HCT116 (cell line): ENCODE measurements around the gene SMARCA2. TPM values are rescaled to one million over a fixed set of nuclear protein-coding genes. Genes with fewer than 3 reads are reported as not detected.

Source experiments
- ATAC-seq: fragments of 200-7000 bp; cut with Tn5 transposase; 2 replicates; pipeline ENCODE4 v1.9.1; 2020; ENCODE audit warnings: mild to moderate bottlenecking, moderate library complexity
- BruUV-seq: library from RNA; stranded (reverse); fragments of 400-500 nt; replicated peaks from 2 replicates; lab custom pipeline; 2021; lab: Mats Ljungman, UMichigan
- CTCF ChIA-PET: fragments of 300-600 bp; sonication (Branson Sonifier 250); formaldehyde crosslinking; loops from one replicate; lab custom pipeline; 2021; ENCODE audit warnings: antibody characterized with exemption; lab: Charles Lee
- POLR2A ChIA-PET: fragments of 300-600, 350-600 bp; sonication (Branson Sonifier 250); formaldehyde crosslinking; loops from one replicate; lab custom pipeline; 2021; ENCODE audit warnings: antibody characterized with exemption; lab: Charles Lee
- RAD21 ChIA-PET, 2 experiments: fragments of 300-600 bp; sonication (Branson Sonifier 250); formaldehyde crosslinking; loops; one replicate each; lab custom pipeline; 2023; ENCODE audit warnings: low total read pairs in 2 of 2; ENCODE audit not compliant: uncharacterized antibody in 2 of 2, unreplicated experiment in 2 of 2, low non-redundant PET in 1 of 2; lab: Charles Lee
- DNase-seq: peaks from one replicate; pipeline ENCODE4 v3.0.0-alpha.2; 2010; ENCODE audit warnings: low read depth, low spot score
- H2AFZ ChIP-seq: fragments of 200-600 bp; shearing (Covaris generic), sonication (generic); 2 replicates; pipeline ENCODE4 v1.6.1; 2017; ENCODE audit warnings: low read depth, mixed run types, mixed read lengths, antibody characterized with exemption, low read length; ENCODE audit not compliant: poor library complexity, severe bottlenecking
- H3K27ac ChIP-seq: 2 replicates; pipeline ENCODE4 v1.5.1; 2012; ENCODE audit warnings: low read depth, low read length
- H3K27me3 ChIP-seq: fragments of 200-600 bp; sonication (generic); 2 replicates; pipeline ENCODE4 v1.6.1; 2016; ENCODE audit warnings: mixed run types, low read length, mixed read lengths; ENCODE audit not compliant: insufficient read depth
- H3K36me3 ChIP-seq, 2 experiments: fragments of 200-500 bp in 1 of 2; fragments of 200-600 bp in 1 of 2; sonication (Bioruptor generic) in 1 of 2; sonication (generic) in 1 of 2; 2 replicates each; pipeline versions ENCODE4 v1.5.1 to v1.6.1; 2014 to 2016; ENCODE audit warnings: low read length in 2 of 2, inconsistent platforms in 1 of 2, mixed read lengths in 1 of 2, mixed run types in 1 of 2; ENCODE audit not compliant: insufficient read depth in 2 of 2, control insufficient read depth in 1 of 2
- H3K4me1 ChIP-seq, 2 experiments: fragments of 200-600 bp in 1 of 2; sonication (generic) in 1 of 2; 2 replicates each; pipeline versions ENCODE4 v1.5.1 to v1.6.1; 2012 to 2017; ENCODE audit warnings: low read length in 2 of 2, inconsistent platforms in 1 of 2, mild to moderate bottlenecking in 1 of 2, mixed read lengths in 1 of 2, mixed run types in 1 of 2, moderate library complexity in 1 of 2; ENCODE audit not compliant: insufficient read depth in 2 of 2, control insufficient read depth in 1 of 2
- H3K4me2 ChIP-seq: fragments of 200-600 bp; sonication (generic); 2 replicates; pipeline ENCODE4 v1.6.1; 2017; ENCODE audit warnings: mixed run types, low read length, mixed read lengths
- H3K4me3 ChIP-seq, 2 experiments: fragments of 200-600 bp in 1 of 2; sonication (generic) in 1 of 2; replicated peaks in 1 of 2; 2 replicates each; pipeline ENCODE4 v1.5.1; 2011 to 2016; ENCODE audit warnings: low read length in 2 of 2, control low read depth in 1 of 2, low read depth in 1 of 2, mild to moderate bottlenecking in 1 of 2, mixed read lengths in 1 of 2, mixed run types in 1 of 2
- H3K79me2 ChIP-seq: fragments of 200-600 bp; sonication (generic); 2 replicates; pipeline ENCODE4 v1.6.1; 2017; ENCODE audit warnings: mild to moderate bottlenecking, mixed run types, low read length, moderate library complexity, mixed read lengths; ENCODE audit not compliant: insufficient read depth
- H3K9ac ChIP-seq: fragments of 200-600 bp; sonication (generic); 2 replicates; pipeline ENCODE4 v1.6.1; 2016; ENCODE audit warnings: low read length, mixed read lengths
- H3K9me2 ChIP-seq: fragments of 200-600 bp; sonication (generic), shearing (Covaris generic); 2 replicates; pipeline ENCODE4 v1.6.1; 2017; ENCODE audit warnings: mixed run types, mild to moderate bottlenecking, moderate library complexity; ENCODE audit not compliant: insufficient read depth
- H3K9me3 ChIP-seq, 2 experiments: fragments of 200-500 bp in 1 of 2; fragments of 200-600 bp in 1 of 2; sonication (Bioruptor generic) in 1 of 2; sonication (generic) in 1 of 2; 2 replicates each; pipeline ENCODE4 v1.6.1; 2014 to 2017; ENCODE audit warnings: low read length in 2 of 2, mixed read lengths in 2 of 2, inconsistent platforms in 1 of 2, low read depth in 1 of 2, mild to moderate bottlenecking in 1 of 2, mixed run types in 1 of 2, moderate library complexity in 1 of 2; ENCODE audit not compliant: control insufficient read depth in 1 of 2, insufficient read depth in 1 of 2
- H4K20me1 ChIP-seq: fragments of 200-600 bp; sonication (generic), shearing (Covaris generic); 2 replicates; pipeline ENCODE4 v1.6.1; 2017; ENCODE audit warnings: mixed run types, mild to moderate bottlenecking, moderate library complexity; ENCODE audit not compliant: insufficient read depth
- EZH2 ChIP-seq: fragments of 200-600 bp; sonication (generic); IDR thresholded peaks from 2 replicates; pipeline ENCODE4 v1.6.1; 2017; ENCODE audit warnings: antibody characterized with exemption, mixed run types
- JUND ChIP-seq: IDR thresholded peaks from 2 replicates; pipeline ENCODE4 v1.6.1; 2012
- POLR2AphosphoS5 ChIP-seq: IDR thresholded peaks from 2 replicates; pipeline ENCODE4 v1.6.1; 2011; ENCODE audit warnings: mild to moderate bottlenecking, low read depth, low read length, moderate library complexity
- RAD21 ChIP-seq: IDR thresholded peaks from 2 replicates; pipeline ENCODE4 v1.6.1; 2012; ENCODE audit warnings: low read depth, mild to moderate bottlenecking
- SIN3A ChIP-seq: IDR thresholded peaks from 2 replicates; pipeline ENCODE4 v1.6.1; 2012; ENCODE audit warnings: low read depth
- SP1 ChIP-seq: IDR thresholded peaks from 2 replicates; pipeline ENCODE4 v1.6.1; 2012; ENCODE audit warnings: low read depth
- TCF7L2 ChIP-seq: IDR thresholded peaks from 2 replicates; pipeline ENCODE4 v1.7.0; 2011; ENCODE audit warnings: borderline replicate concordance, inconsistent platforms; ENCODE audit not compliant: insufficient read depth, insufficient read length; ENCODE audit errors: extremely low read depth
- YY1 ChIP-seq: IDR thresholded peaks from 2 replicates; pipeline ENCODE4 v1.6.1; 2011; ENCODE audit warnings: low read length, low read depth, moderate library complexity, mild to moderate bottlenecking; ENCODE audit not compliant: insufficient replicate concordance; ENCODE audit errors: extremely low read depth
- ZNF274 ChIP-seq: fragments of 200-500 bp; sonication (Bioruptor generic); IDR thresholded peaks from 2 replicates; pipeline ENCODE4 v1.6.1; 2014; ENCODE audit warnings: mild to moderate bottlenecking, low read depth, low read length, inconsistent platforms
- intact Hi-C: fragments of 100-400 bp; cut with micrococcal nuclease; formaldehyde crosslinking; loops from 2 replicates; pipeline ENCODE4 v1.10.0; 2022
- total RNA-seq: library from RNA; stranded (reverse); gene quantifications from one replicate; pipeline ENCODE4 v1.2.1, GENCODE V29; 2021; ENCODE audit not compliant: unreplicated experiment

SMARCA2 gene
- total RNA-seq, 1 experiment from 2014 or later = 14.7 TPM

GRCh38 chr9:2015581-2016407, 647 bp downstream of the SMARCA2 start:
- H3K9me2 ChIP-seq = no peaks in the 10 kb centered on the region
- no peaks in the 10 kb centered on the region for H3K79me2 ChIP-seq
- ChIA-PET POLR2A (no interaction called here), CTCF (no interaction called here), RAD21 (no interaction called here)
- H3K9ac ChIP-seq = peak overlapping the region; percentile 49
- no peak for DNase-seq
- TF ChIP-seq YY1 = no peak
- TF ChIP-seq TCF7L2 = peak; percentile 64
- TF ChIP-seq EZH2 = no peak
- no peak for TF ChIP-seq RAD21
- no peak for TF ChIP-seq ZNF274
- TF ChIP-seq SP1 = no peak
- no peak for TF ChIP-seq POLR2AphosphoS5
- TF ChIP-seq JUND = no peak
- 0 out of 2 replicates have a peak, but pooled peaks have one; percentile 16 for TF ChIP-seq SIN3A
- no peaks in the 10 kb centered on the region for H3K36me3 ChIP-seq
- BruUV-seq = no TSS peak
- H3K9me3 ChIP-seq = no peaks in the 10 kb centered on the region
- H3K4me2 ChIP-seq = peak overlapping the region; percentile 93
- no peak overlapping the region for H3K27ac ChIP-seq
- peak overlapping the region; percentile 99 for H2AFZ ChIP-seq
- H3K27me3 ChIP-seq = peaks cover 26% of the 10 kb centered on the region
- peaks cover 11 to 26% of the 10 kb centered on the region in 2 experiments; a peak in 3 of 4 replicates for H3K4me1 ChIP-seq
- no peaks in the 10 kb centered on the region for H4K20me1 ChIP-seq
- intact Hi-C loops = loop anchor here (10.0 kb wide), 2 partner anchors 229 to 829 kb away; partner anchors contain the start of gene PUM3
- H3K4me3 ChIP-seq = peak overlapping the region; percentile 62 to 66
- ATAC-seq = peak; percentile 1; the same call in 1 of the 2 replicates
